Testis (tissue), 2 donors: Measurements from ENCODE around the gene TMEFF1.

ENCODE experiments used
- CTCF ChIP-seq, 3 experiments: fragments of 450-650 bp in 2 of 3; fragments of 200-600 bp in 1 of 3; sonication (generic) in 1 of 3; IDR thresholded peaks; one replicate each; pipeline ENCODE4 v1.5.1; 2016 to 2019; ENCODE audit warnings: antibody characterized with exemption in 3 of 3, mild to moderate bottlenecking in 2 of 3, moderate library complexity in 1 of 3
- POLR2A ChIP-seq: fragments of 450-650 bp; IDR thresholded peaks from one replicate; pipeline ENCODE4 v1.6.1; 2017; ENCODE audit warnings: antibody characterized with exemption, mild to moderate bottlenecking, moderate library complexity

DNA sequence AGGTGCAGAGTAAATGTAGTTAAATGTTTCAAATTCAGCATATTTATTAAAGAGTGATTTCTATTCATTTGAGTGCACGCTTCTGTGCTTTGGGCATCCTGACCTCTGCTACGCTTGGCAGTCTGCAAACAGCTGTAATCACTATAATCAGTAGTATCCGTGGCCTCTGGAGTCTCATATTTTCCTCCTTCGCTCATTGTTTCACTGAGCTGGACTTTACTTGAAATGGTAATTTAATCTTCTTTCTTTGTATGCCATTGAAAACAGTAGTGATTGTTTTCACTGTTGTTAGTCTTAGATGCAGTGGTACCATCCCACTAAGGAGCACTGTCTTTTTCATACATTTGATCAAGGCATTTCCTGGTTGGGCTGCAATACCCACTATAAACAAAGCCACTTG is 61.5 kb downstream of the TMEFF1 start:
- TF ChIP-seq CTCF (IDR thresholded peaks at IDR 0.05), result no peak
- TF ChIP-seq POLR2A, result no peak
